HG02642 (cell line): ENCODE measurements around the gene HOXA9.

Experiments used
- ATAC-seq: cut with Tn5 transposase; IDR thresholded peaks from one replicate; pipeline ENCODE4 v1.9.1; 2021; ENCODE audit warnings: mild to moderate bottlenecking; ENCODE audit not compliant: unreplicated experiment, poor library complexity

The HOXA9 gene

GRCh38 chr7:27189295-27189996, 24.1 kb upstream of the HOXA9 start:
- ATAC-seq: no peak

GRCh38 chr7:27188386-27189294, 23.3 kb upstream of the HOXA9 start:
- ATAC-seq: no peak

- ATAC-seq: no peak
Measured at GRCh38 chr7:27187475-27188385, 22.4 kb upstream of the HOXA9 start.

GRCh38 chr7:27186668-27187474, 21.5 kb upstream of the HOXA9 start:
- ATAC-seq: no peak

GRCh38 chr7:27185854-27186667, 20.7 kb upstream of the HOXA9 start:
- ATAC-seq: no peak

GRCh38 chr7:27185013-27185853, 19.9 kb upstream of the HOXA9 start, which contains the start of gene HOXA11:
HOXA11 (minus strand) TSS chr7:27185232; CDS start chr7:27185144, 88 bp downstream.
- ATAC-seq: no peak

- no peak for ATAC-seq
Measured at GRCh38 chr7:27184337-27185012, 19.1 kb upstream of the HOXA9 start.

- ATAC-seq: no peak
Measured at GRCh38 chr7:27183682-27184336, 18.5 kb upstream of the HOXA9 start.

- no peak for ATAC-seq
Measured at GRCh38 chr7:27182861-27183681, 17.7 kb upstream of the HOXA9 start.

GRCh38 chr7:27182285-27182841, 17.0 kb upstream of the HOXA9 start:
- ATAC-seq: no peak

GRCh38 chr7:27181795-27182275, 16.5 kb upstream of the HOXA9 start:
- no peak for ATAC-seq

GRCh38 chr7:27180431-27181420, 15.4 kb upstream of the HOXA9 start:
- no peak for ATAC-seq

- ATAC-seq: no peak
Measured at GRCh38 chr7:27179503-27180430, 14.4 kb upstream of the HOXA9 start.
